Measurements from ENCODE around the gene DCDC2B.

Gene DCDC2B

DNA sequence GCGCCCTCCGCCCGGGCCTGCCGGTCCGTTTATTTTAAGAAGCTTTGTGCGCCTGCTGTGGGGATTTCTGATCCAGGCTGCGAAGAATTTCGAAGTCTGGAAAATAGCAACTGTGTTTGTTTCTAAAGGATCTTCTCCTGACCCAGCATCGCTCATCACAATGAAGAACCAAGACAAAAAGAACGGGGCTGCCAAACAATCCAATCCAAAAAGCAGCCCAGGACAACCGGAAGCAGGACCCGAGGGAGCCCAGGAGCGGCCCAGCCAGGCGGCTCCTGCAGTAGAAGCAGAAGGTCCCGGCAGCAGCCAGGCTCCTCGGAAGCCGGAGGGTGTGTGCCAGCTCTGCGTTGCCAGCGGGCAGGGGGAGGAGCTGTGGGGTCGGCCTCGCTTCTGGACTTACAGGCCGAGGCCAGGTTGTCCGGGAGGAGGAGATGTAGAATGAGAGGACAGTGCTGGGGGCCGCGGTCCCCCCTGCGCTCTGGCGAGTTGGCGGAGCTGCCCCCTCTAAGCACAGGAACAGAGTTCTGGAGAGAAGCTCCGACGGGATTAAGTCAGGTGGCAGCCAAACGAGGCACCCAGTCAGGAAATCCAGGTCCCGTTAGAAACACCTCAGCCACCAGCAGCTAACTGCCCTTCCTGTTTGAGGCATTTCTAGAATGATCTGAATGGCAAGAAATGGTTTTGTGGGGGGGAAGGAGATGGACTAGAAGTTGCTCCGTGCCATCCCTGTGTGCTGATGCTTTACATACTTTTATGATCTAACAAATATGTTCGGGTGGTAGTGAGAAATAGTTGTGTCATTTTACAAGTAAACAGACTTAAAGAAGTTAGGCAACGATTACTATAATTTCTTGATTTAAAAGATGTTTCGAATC is 28.5 kb upstream of the DCDC2B start:
- no peaks in the 10 kb centered on the region for H3K9me3 ChIP-seq
- TF ChIP-seq Cebpa-rat (IDR thresholded peaks at IDR 0.05) = no peak
- H3K4me2 ChIP-seq = peak overlapping the region; percentile 95
- peaks cover 45% of the 10 kb centered on the region for H3K36me3 ChIP-seq
- H3K9ac ChIP-seq = peak overlapping the region; percentile 96
- H3K4me3 ChIP-seq = peak overlapping the region; percentile 82
- H3K27me3 ChIP-seq = no peaks in the 10 kb centered on the region
- peaks cover 54% of the 10 kb centered on the region for H4K20me1 ChIP-seq
- H3K4me1 ChIP-seq = peaks cover 52% of the 10 kb centered on the region
- H3K27ac ChIP-seq = peak overlapping the region; percentile 90

DNA sequence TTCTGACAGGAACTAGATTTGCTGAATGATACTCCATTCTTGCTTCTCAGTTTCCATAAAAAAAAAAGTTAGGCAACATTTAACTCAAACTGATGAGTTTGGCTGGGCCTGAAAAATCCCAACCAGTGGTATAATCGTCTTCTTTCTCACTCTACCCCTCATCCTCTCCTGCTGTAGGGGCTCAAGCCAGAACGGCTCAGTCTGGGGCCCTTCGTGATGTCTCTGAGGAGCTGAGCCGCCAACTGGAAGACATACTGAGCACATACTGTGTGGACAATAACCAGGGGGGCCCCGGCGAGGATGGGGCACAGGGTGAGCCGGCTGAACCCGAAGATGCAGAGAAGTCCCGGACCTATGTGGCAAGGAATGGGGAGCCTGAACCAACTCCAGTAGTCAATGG is 27.8 kb upstream of the DCDC2B start:
- H3K4me3 ChIP-seq = peak overlapping the region; percentile 82
- no peaks in the 10 kb centered on the region for H3K27me3 ChIP-seq
- peaks cover 51% of the 10 kb centered on the region for H3K36me3 ChIP-seq
- H3K9ac ChIP-seq = peak overlapping the region; percentile 96
- H3K27ac ChIP-seq = peak overlapping the region; percentile 90
- H3K4me1 ChIP-seq = peaks cover 57% of the 10 kb centered on the region
- peak overlapping the region; percentile 95 for H3K4me2 ChIP-seq
- no peaks in the 10 kb centered on the region for H3K9me3 ChIP-seq
- H4K20me1 ChIP-seq = peaks cover 61% of the 10 kb centered on the region
- no peak for TF ChIP-seq Cebpa-rat (IDR thresholded peaks at IDR 0.05)

DNA sequence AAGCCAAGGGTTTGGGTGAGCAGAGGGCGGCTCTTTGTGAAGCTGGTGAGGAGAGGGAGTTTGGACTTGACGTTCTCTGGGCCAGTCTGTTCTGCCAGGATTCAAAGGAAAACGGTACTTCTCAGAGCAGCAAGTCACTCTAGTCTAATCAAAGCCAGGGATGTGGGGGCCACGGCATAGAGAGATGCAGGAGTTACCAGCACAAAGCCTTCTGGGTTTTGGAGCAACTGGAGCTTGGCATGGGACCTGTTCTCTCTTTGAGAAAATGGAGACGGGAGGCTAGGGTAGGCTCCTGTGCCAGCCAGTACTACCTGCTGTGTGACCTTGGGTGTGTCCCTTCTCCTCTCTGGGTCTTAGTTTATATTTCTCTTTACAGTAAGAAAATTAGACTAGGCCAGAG is 27.3 kb upstream of the DCDC2B start:
- Histone ChIP-seq H3K27me3 (no peaks in the 10 kb centered on the region), H3K4me1 (peaks cover 62% of the 10 kb centered on the region), H3K9ac (peak overlapping the region; percentile 96; the same call in 1 of the 2 replicates)

DNA sequence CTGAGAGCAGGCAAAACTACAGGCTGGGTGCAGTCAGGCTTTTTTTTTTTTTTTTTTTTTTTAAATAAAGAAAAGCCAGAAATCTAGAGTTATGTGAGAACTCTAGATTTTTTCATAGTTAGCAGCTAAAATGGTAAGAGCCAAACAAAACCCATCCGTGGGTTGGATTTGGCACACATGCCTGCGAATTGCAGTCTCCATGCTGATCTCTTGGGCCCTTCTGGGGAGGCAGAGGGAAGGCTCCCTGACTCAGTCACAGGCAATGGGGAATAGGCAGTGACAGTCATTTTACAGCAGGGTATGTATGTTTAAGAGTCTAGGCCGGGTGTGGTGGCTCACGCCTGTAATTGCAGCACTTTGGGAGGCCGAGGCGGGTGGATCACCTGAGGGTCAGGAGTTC is 26.8 kb upstream of the DCDC2B start:
- H3K4me2 ChIP-seq = peak overlapping the region; percentile 95
- 0 out of 2 replicates have a peak overlapping the region, but pooled peaks have one; percentile 30 for H3K9ac ChIP-seq
- H3K27ac ChIP-seq = no peak overlapping the region; the same call in 1 of the 2 replicates
- H4K20me1 ChIP-seq = peaks cover 70% of the 10 kb centered on the region
- no peak for TF ChIP-seq Cebpa-rat (IDR thresholded peaks at IDR 0.05)
- peaks cover 61% of the 10 kb centered on the region for H3K36me3 ChIP-seq
- no peaks in the 10 kb centered on the region for H3K27me3 ChIP-seq
- peaks cover 63% of the 10 kb centered on the region for H3K4me1 ChIP-seq
- peak overlapping the region; percentile 82; the same call in 1 of the 2 replicates for H3K4me3 ChIP-seq
- H3K9me3 ChIP-seq = no peaks in the 10 kb centered on the region

More for the DNA sequence above, 27.3 kb upstream of the DCDC2B start:
- Histone ChIP-seq H3K4me3 (peak overlapping the region; percentile 82), H3K36me3 (peaks cover 56% of the 10 kb centered on the region), H3K9me3 (no peaks in the 10 kb centered on the region), H4K20me1 (peaks cover 66% of the 10 kb centered on the region), H3K4me2 (peak overlapping the region; percentile 95), H3K27ac (peak overlapping the region; percentile 90; the same call in 1 of the 2 replicates)
- TF ChIP-seq Cebpa-rat (IDR thresholded peaks at IDR 0.05) = no peak

DNA sequence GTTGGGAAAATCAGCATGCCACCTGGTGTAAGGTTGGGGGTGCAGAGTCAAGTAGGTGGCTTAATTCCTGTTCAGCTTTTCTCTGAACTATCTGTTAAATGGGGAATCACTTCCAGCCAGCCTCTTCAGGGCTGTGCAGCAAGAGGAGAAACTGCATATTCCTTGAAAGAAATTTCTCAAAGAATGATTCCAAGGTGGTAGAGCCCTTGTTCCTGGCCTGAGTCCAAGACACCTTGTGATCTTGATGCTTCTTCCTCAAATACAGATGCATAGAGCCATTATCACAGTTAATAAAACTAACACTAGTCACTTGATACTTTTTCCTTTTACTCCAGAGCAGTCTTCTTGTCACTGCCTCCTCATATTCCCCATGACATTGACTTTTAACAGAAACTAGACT is 24.2 kb upstream of the DCDC2B start:
- Histone ChIP-seq H4K20me1 (peaks cover 96% of the 10 kb centered on the region), H3K4me3 (no peak overlapping the region), H3K27ac (no peak overlapping the region), H3K4me1 (peaks cover 55% of the 10 kb centered on the region), H3K27me3 (no peaks in the 10 kb centered on the region), H3K4me2 (peak overlapping the region; percentile 3; the same call in 1 of the 2 replicates), H3K9me3 (no peaks in the 10 kb centered on the region), H3K36me3 (peaks cover 87% of the 10 kb centered on the region), H3K9ac (no peak overlapping the region; the same call in 1 of the 2 replicates)
- TF ChIP-seq Cebpa-rat (IDR thresholded peaks at IDR 0.05) = no peak

DNA sequence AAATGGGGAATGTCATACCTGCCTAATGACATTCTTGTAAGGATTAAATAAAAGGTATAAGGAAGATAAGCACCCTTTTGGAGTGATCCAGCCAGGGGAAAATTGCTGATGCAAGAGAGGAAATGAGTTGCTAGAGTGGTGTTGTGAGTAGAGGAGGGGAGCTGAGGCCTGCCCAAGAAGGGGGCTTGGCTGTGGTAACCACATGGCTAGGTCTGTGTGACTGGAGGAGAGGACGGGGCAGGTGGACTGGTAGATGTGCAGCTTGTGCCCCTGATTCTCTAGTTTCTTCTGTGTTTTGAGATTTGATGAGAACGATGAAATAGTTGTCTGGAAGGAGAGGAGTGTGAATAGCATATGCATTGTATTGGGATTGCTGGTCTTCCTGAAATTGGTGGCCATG is 22.8 kb upstream of the DCDC2B start:
- Histone ChIP-seq H3K27ac (0 out of 2 replicates have a peak overlapping the region, but pooled peaks have one; percentile 15), H3K4me3 (no peak overlapping the region), H3K9me3 (no peaks in the 10 kb centered on the region), H3K36me3 (peaks cover 100% of the 10 kb centered on the region), H3K4me1 (peaks cover 48% of the 10 kb centered on the region), H3K27me3 (no peaks in the 10 kb centered on the region), H4K20me1 (peaks cover 100% of the 10 kb centered on the region), H3K4me2 (no peak overlapping the region; the same call in 1 of the 2 replicates), H3K9ac (no peak overlapping the region)
- no peak for TF ChIP-seq Cebpa-rat (IDR thresholded peaks at IDR 0.05)

DNA sequence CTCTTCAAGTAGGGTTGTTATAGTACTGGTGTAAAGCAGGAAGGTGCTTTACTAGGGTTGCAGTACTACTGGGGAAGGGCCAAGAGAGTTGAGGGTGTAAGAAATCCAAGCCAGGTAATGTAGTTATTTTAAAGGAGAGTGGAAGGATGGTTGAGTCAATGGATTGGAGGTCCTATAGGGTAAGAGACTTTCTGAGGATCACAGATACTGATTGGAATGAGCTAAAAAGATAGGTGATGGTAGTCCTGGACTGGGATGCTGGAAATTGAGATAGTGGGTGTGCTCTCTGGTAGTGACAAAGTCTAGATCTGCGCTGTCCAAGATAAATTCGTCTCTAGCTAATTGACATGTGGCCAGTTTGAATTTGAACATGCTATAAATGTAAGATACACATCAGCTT is 22.4 kb upstream of the DCDC2B start:
- no peak overlapping the region for H3K4me3 ChIP-seq
- H3K9me3 ChIP-seq = no peaks in the 10 kb centered on the region
- H3K36me3 ChIP-seq = peaks cover 100% of the 10 kb centered on the region
- H3K4me1 ChIP-seq = peaks cover 44% of the 10 kb centered on the region
- H4K20me1 ChIP-seq = peaks cover 100% of the 10 kb centered on the region
- no peak overlapping the region for H3K27ac ChIP-seq
- no peak overlapping the region for H3K9ac ChIP-seq
- H3K4me2 ChIP-seq = no peak overlapping the region; the same call in 1 of the 2 replicates
- TF ChIP-seq Cebpa-rat (IDR thresholded peaks at IDR 0.05) = no peak
- no peaks in the 10 kb centered on the region for H3K27me3 ChIP-seq

DNA sequence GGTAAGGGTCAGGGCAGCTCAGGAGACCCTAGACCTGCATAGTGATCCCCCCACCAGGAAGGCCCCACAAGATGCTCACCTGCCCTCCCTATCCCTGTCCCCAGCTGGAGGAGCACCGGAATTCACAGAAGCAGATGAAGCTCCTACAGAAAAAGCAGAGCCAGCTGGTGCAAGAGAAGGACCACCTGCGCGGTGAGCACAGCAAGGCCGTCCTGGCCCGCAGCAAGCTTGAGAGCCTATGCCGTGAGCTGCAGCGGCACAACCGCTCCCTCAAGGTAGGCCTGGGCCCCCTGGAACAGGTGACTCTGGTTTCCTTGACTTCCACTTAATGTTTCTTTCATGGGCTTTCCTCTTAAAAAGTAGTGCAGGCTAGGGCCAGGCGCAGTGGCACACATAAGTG is 21.0 kb upstream of the DCDC2B start:
- no peak overlapping the region for H3K9ac ChIP-seq
- H3K4me3 ChIP-seq = no peak overlapping the region
- 0 out of 2 replicates have a peak overlapping the region, but pooled peaks have one; percentile 12 for H3K27ac ChIP-seq
- TF ChIP-seq Cebpa-rat (IDR thresholded peaks at IDR 0.05) = no peak
- no peaks in the 10 kb centered on the region for H3K9me3 ChIP-seq
- peaks cover 99% of the 10 kb centered on the region for H4K20me1 ChIP-seq
- no peaks in the 10 kb centered on the region for H3K27me3 ChIP-seq
- H3K4me2 ChIP-seq = no peak overlapping the region
- peaks cover 100% of the 10 kb centered on the region for H3K36me3 ChIP-seq
- peaks cover 30% of the 10 kb centered on the region for H3K4me1 ChIP-seq

DNA sequence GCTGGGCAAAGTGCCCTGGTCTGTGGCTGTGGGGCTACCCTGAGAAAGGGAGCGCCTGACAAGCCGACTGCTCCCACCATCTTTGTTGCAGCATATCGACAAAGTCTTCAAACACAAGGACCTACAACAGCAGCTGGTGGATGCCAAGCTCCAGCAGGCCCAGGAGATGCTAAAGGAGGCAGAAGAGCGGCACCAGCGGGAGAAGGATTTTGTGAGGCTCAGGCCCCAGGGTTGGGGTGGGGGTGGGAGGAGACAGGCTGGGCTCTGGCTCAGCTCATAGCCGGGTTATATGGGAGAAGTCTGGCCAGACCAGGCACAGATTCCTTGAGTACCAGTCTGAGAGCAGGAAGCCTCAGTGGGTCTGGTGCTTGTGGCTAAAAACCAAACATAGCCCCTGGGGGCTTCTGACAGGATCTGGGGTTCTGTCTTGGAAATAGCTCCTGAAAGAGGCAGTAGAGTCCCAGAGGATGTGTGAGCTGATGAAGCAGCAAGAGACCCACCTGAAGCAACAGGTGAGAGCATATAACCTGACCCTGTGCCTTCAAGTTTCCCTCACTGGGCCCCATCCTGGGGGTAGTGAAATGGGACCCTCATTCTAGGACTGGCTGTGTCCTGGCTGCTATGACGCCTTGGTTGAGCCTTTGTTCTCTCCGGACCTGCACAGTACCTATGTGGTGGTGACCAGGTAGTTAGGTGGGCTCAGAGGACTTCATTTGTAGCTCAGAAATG is 16.5 kb upstream of the DCDC2B start:
- Histone ChIP-seq H3K36me3 (peaks cover 100% of the 10 kb centered on the region), H3K9ac (no peak overlapping the region), H3K27ac (no peak overlapping the region), H3K9me3 (no peaks in the 10 kb centered on the region), H3K4me3 (no peak overlapping the region), H3K27me3 (no peaks in the 10 kb centered on the region), H4K20me1 (peaks cover 93% of the 10 kb centered on the region), H3K4me1 (peaks cover 19% of the 10 kb centered on the region), H3K4me2 (no peak overlapping the region)
- TF ChIP-seq Cebpa-rat (IDR thresholded peaks at IDR 0.05) = no peak

Measured in BLaER1 (cell line).